Activated gamma-delta T cell treated with anti-CD3 and anti-CD28 coated beads, Interleukin-2, amount 50 U/mL, for 16 hours (primary cell): ENCODE results near the gene IL13RA1.
"Not testable (repeated sequence)": the region's sequence is repeated elsewhere in the genome, so short reads cannot be mapped to it uniquely, and the experiment has no call there.

Experiments used
- DNase-seq: peaks from one replicate; pipeline ENCODE4 v3.0.0-alpha.2; 2020; ENCODE audit warnings: low read depth

Gene IL13RA1

DNA sequence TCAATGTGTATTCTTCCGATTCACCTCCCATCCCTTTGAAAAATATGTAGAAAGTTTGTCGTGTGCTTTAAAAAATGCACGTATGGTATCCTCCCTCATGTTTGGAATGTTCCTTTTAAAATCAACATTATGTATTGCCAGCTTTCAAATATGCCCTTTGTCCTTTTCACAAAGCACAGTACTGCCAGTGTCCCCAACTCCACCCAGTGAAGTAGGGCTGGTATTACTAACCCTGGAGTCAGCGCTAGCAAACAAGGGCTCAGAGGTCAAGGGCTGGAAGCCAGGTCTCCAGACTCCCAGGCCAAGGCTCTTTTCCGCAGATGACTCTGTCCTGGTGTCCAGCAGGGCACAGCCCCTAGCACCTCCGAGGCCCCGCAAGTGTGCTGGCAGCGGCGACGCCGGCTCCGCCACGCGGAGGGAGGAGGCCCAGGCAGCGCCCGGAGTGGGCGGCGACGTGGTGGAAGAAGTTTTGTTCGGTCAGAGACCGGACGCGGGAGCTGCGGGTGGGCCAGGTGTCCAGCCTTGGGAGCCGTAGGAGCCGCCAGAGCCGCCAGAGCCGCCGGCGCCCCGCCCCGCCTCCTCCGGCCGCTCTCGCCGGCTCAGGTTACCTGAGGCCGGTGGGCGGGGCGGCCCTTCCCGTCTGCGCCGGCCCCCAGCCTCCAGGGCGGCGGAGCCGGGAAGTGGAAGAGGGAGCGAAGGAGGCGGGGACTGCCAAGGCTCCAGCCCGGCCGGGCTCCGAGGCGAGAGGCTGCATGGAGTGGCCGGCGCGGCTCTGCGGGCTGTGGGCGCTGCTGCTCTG, at the start of gene IL13RA1:
TSS of gene IL13RA1 (plus strand) at position 720 of the 799 bp plus-strand sequence. CDS start at position 753, 33 bp downstream.
- DNase-seq = no peak

DNA sequence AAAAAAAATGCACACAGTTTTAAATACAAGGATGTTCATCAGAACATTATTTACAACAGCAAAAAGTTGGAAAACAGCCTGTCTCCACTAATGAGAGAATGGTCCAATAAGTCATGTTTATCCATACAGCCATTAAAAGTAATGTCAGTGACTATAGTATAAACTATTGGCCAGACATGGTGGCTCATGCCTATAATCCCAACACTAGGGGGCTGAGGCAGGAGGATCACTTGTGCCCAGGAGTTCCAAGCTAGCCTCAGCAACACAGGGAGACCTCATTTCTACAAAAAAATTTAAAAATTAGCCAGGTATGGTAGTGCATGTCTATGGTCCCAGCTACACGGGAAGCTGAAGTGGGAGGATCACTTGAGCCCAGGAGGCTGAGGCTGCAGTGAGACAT, 48.1 kb upstream of the IL13RA1 start:
- no peak for DNase-seq

DNA sequence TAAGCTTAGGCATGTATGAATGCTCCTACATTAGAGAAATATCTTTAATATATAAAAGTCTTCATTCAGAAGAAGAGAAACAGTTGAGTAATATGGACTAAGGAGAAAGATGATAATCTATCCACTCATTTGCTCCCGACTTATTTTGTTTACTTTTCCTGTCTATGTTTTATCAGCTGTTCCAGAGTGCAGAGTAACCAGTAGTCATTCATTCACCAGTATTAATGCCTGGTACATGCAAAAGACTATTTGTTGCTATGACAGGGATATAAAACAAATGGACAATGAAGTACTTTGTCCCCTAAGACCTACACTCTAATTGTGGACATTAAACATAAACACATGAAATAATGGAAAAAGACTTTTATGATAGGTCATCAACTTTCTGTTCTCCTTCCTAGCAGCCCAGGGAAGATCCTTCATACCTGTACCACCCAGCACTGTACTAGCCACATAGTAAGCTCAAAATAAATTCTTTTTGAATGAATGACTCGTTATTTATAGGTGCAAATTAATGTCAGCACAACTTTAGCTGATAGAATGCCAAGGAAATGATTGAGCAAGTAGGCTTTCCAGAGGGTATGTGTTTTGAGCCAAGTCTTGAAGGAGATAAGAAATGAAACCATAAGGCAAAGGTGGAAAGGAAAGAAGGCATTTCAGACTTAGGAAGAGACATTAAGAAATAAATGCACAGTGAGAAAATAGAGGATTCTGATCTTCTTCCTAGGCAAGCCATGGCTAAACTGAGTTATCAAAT, 45.0 kb upstream of the IL13RA1 start:
- no peak for DNase-seq

DNA sequence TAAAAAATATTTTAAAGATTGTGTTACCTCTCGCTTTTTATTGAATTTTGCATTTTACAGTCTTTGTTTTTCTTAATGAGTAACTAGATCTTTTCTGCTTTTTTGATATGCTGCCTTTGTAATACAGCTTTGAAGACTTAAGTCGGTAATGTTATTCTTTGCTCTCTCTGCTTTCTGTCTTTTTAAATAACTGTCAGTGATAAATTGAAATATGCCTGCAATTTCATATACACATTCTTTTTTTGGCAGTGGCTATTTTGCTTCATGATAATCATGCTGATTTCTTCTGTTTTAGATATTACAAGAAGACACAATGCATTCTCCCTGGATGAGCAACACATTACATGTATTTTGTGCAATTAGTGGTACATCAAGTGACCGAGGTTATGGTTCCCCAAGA, 42.0 kb upstream of the IL13RA1 start:
- no peak for DNase-seq

DNA sequence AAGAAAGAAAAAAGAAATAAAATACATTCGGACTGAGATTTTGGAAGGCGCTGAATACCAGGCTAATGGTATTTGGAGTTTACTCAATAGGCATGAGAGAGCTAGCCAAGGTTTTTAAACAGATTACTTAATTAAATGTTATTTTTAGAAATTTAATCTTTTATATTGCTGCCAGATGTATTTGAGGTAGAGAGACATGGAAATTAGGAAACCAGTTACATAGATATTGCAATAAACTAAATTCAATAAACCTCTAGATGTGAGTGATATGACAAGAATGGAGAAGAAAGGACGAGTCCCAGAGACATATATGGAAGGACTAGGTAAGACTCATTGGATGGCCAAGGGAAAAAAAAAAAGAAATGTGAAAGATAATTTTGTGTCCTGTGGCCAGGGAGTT, 38.5 kb upstream of the IL13RA1 start:
- DNase-seq = no peak

DNA sequence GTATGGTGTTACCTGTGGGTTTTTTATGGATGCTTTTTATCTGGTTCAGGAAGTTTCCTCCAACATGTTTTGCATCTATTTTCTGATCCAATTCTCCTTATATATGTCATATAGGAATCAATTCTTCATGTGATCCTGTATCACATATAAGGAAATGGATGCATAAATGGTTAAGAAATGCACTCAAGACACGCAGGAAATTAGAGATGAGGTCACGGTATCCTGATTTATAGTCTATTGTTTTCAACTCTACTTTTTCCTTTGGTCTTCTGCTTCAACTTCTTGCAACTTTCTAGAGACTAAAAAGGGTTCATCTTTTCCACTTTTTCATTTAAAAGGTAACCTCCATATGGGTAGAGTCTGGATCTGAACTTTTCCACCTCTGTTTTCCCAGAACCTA, 33.6 kb upstream of the IL13RA1 start:
- DNase-seq = no peak

DNA sequence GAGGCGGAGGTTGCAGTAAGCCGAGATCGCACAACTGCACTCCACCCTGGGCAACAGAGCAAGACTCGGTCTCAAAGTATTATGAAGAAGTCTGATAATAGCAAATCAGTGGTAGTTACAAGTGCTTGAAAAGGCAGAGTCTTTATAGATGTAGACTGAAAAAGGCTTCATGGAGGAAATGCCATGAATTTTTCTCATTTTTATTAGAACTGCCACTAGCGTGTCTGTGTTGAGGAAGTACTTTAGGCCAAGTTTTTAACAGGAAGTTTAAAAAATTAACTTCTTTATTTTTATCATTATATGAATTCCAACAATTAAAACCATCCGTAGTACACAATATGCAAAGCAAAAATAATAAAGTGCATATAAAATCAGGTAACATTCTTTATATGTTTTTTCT, 32.8 kb upstream of the IL13RA1 start:
- no peak for DNase-seq

DNA sequence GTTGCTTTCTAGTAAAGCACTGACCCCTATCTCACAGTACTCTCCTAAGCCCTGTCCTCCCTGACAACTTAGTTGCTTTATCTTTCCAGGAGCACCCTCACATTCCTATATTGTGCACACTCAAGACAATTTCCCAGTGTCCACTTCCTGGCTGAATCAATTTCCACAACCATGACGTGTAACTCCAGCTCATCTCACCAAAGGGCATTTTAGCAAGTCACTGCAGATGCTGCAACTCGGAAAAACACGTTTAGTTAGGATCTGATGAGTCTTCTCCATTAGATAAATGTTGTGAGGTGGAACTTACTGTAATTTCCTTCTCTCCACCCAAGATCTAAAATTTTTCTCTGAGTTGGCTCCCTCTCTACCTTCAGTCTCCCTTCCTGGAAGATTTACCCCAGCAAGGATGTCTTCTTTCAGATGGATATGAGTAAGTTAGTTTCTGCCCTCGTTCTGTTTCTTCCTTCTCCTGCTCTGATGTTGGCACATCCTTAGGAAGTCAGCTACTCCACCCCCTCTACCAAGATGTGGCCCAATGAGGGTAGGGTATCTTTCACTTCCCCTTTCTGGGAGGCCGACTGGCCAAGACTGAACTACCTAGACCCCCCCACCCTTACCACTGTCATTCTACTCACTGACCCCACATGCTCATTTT, 28.8 kb upstream of the IL13RA1 start:
- DNase-seq = no peak

DNA sequence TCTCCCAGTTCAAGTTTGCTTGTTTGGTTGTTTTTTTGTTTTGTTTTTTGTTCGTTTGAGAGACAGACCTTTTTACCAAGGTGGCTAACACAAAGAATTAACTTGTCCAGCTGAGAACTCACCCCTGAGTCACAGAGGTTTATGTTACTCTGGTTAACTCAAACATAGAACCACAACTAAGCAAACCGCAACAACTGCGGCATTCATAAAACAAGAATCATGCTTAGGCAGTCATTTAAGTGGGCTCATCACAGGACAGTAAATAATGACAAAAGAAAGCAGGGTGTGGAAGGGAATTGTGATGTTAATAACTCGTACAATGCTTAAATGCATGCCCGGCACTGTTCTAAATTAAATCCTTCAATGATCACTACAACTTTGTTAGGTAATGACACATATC, 24.7 kb upstream of the IL13RA1 start:
- DNase-seq = no peak

DNA sequence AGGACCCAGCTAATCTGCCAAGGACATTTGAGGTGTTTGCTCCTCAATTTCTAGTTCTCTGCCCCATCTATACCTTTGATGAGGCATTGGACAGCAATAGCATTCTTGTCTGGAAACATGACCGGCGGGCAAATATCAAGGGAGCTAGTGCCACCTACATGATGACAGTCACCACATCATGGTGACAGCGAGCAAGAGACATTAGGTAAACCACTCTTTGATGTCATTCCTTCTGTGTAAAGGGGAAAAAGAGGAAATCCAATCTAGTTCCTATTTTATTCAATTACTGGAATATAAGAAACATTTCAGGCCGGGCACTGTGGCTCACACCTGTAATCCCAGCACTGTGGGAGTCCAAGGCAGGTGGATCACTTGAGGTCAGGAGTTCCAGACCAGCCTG, 20.7 kb upstream of the IL13RA1 start:
- no peak for DNase-seq

DNA sequence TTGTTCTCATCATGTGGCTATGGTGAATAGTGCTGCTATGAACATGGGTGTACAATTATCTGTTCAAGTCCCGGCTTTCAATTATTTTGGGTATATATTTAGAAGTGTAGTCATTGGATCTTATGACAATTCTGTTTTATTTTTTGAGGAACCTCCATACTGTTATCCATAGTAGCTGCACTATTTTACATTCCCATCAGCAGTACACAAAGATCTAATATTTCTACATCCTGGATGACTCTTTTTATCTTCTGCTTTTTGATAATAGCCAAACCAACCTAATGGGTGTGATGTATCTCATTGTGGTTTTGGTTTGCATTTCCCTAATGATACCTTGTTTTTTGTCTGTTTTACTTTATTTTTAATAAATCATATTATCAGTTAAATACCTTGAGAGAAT, 12.9 kb upstream of the IL13RA1 start:
- no peak for DNase-seq

DNA sequence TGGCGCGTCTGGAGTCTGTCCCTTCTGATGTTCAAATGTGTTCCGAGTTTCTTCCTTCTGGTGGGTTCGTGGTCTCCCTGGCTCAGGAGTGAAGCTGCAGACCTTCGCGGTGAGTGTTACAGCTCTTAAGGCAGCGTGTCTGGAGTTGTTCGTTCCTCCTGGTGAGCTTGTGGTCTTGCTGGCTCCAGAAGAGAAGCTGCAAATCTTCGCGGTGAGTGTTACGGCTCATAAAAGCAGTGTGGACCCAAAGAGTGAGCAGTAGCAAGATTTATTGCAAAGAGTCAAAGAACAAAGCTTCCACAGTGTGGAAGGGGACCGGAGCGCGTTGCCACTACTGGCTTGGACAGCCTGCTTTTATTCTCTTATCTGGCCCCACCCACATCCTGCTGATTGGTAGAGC, 11.5 kb upstream of the IL13RA1 start:
- DNase-seq = not testable (repeated sequence)

DNA sequence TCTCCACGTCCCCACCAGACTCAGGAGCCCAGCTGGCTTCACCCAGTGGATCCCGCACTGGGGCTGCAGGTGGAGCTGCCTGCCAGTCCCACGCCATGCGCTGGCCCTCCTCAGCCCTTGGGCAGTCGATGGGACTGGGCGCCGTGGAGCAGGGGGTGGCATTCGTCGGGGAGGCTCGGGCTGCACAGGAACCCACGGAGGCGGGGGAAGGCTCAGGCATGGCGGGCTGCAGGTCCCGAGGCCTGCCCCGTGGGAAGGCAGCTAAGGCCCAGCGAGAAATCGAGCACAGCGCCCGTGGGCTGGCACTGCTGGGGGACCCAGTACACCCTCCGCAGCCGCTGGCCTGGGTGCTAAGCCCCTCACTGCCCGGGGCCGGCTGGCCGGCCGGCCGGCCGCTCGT, 10.6 kb upstream of the IL13RA1 start:
- DNase-seq = not testable (repeated sequence)

DNA sequence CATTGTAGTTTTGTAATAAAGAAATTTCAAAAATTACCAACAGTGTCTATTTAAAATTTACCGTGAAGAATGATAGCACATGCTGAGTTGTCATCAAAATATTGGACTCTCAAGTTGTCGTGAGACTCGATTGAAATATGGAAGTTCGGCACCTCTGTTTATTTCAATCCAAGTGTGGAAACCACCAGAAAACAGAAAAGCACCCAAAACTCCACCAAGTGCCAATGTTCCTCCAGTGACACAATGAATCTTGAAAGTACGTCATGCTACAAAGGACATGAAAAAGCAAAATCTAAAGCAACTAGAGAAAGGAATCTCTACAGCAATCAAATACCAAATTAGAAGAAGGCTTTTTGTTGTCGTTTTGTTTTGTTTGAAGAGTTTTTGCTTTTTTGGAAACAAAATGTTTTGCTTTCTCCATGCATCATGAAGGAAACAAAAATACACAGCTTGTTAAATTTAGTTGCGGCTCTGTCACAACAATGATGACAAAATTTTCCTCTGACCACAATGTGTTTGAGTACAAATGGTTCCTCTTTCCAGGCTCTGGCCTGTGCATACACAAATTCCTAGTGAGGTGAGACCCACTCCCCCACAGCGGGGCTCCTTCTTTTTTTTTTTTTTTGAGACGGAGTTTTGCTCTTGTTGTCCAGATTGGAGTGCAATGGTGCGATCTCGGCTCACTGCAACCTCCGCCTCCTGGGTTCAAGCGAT, 9.6 kb upstream of the IL13RA1 start:
- no peak for DNase-seq

DNA sequence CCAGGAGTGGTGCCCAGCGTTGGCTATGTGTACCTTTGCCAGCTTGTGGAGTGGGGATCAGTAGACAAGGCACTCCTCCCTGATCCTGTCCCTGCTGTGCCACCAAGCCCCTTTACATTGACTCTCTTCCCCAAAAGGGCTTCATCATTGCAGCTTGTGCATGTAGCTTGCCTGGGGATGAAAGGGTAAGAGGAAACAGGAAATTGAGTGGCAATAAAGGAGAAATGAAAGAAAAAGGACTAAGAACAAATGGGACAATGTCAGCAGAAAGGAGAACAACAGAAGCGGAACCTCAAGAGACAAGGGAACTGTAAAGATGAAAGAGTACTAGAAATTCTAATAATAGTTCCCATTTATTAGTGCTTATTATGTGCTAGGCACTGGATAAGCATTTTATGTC, 8.7 kb upstream of the IL13RA1 start:
- no peak for DNase-seq

DNA sequence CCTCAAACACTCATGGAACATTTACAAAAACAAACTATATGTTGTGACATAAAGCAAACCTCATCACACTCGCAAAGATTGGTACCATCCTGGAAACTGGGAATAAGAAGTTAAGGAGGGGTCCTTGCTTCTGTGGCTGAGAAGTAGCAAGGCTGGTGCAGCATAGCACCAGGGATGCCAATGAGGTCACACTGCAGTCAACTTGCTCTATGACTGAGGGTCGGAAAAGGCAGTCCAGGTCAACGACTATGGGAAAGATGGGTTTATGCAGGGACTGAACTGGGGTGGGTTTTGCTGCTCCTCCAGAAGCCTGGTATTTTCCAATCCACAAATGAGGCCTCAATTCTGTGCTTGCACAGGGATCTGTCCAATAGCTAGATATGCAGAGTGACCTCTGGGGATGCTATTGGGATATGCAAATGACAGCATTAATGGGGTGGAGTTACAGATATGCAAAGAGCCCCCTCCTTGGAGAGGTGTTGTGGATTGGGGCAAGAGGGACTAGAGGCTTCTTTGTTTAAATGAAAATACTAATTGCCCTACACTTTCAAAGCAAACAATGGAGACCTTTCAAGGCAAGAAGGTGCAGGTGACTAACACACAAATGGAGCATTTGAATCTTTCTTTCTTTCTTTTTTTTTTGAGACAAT, 7.2 kb upstream of the IL13RA1 start:
- DNase-seq = no peak

DNA sequence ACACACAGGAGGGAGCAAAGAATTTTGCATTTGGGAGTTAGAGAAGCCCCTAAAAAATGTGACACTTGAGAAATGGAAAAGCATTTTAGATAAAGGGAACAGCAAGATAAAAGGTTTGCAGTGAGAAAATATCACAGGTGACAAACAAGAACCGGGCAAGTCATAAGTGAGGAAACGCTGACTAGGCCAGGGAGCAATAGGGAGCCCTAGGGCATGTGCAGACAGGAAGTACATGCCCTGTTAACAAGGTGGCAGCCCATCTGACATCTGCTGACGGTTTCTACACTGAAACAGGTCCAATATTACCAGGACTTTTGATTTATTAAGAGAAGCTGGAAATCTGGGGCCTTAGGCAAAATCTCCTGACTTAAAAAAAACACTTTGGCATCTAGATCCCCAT, 4.0 kb upstream of the IL13RA1 start:
- DNase-seq = no peak

DNA sequence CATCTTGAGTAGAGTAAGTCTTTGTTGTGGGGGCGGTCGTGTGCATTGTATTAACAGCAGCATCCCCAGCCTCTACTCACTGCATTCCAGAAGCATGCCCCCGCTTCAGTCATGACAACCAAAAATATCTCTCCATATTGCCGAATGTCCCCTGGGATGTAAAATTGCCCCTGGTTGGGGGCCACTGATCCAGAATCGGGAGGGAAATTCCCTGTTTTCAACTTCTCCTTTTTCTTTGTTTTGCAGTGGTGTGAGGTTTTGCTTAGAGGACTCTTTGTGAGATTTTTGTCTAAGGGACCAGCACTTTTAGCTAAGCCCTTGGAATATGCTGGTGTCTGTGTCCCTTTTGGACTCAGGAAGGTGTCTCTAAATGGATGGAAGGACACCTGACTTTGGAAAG, 3.0 kb upstream of the IL13RA1 start:
- no peak for DNase-seq

DNA sequence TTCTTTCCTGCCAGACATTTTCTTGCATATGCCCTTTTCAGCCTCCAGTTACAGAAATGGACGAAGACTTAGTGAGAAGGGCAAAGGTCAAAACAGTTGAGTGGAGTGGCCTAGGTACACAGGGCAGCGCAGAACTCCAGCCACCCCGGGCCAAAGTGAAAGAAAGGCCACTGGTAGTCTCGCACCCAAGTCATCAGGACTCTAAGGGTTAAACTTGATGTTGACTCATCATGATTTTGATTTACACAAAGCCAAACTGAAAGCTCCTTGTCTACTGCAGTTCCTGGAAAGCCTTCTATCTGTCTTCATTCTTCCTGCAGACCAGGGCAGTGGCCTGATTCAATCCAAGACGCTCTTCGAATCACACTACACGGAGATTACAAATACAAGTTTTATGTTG, 2.6 kb upstream of the IL13RA1 start:
- no peak for DNase-seq

DNA sequence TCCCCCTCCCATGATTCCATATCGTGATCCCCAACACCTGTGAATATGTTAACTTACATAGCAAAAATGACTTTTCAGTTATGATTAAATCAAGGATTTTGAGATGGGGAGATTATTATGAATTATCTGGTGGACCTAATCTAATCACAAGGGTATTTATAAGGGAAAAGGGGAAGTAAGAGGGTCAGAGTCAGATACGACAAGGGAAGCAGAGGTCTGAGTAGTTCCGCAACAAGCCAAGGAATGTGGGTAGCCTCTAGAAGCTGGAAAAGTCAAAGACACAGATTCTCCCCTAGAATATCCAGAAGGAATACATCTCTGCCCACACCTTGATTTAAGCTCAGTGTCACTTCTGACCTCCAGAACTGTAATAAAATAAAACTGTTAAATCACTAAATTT, 1.0 kb upstream of the IL13RA1 start:
- no peak for DNase-seq

DNA sequence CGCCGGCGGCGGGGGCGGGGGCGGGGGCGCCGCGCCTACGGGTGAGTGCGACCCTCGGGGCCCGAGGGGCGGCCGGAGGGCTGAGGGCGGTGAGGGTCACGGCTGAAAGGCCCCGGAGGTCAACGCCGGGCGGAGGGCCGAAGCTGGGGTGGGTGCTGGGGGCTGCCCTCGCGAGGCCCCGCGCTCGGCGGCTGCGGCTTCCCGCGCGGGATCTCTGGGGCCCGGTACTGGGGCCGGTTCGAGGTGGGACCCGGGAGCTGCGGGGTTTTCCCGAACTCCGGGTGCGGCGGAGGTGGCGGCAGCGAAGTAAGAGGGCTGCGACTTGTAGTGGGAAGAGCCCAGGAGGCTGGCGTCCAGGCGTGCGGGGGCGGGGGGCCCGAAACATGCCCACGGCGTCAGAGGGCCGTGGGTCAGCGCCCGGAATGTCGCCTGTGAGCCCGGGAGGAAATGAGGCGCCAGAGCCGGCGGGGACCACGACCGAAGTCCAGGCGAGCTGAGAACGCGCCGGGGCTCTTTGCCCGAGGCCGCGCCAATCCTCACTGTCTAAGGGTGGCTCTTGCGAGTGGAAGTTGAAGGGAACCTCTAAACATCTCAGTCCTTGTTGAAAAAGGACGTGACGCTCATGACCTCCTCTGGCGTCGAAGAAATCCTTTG, 407 bp downstream of the IL13RA1 start:
- DNase-seq = no peak
